GM23338 (cell line): ENCODE results near the gene INPP5A.

Source experiments
- CTCF ChIP-seq, 2 experiments: fragments of 200-600 bp in 1 of 2; sonication (generic) in 1 of 2; conservative IDR thresholded peaks; 2 replicates each; pipeline versions ENCODE4 v1.5.1 to v1.6.1; 2016 to 2017; ENCODE audit warnings: antibody characterized with exemption in 2 of 2, low read depth in 2 of 2, mild to moderate bottlenecking in 2 of 2, moderate library complexity in 1 of 2
- EZH2 ChIP-seq: fragments of 200-600 bp; sonication (generic); IDR thresholded peaks from one replicate; pipeline ENCODE4 v1.8.0; 2017; ENCODE audit warnings: antibody characterized with exemption, mild to moderate bottlenecking, low read depth; ENCODE audit not compliant: unreplicated experiment
- POLR2AphosphoS5 ChIP-seq: IDR thresholded peaks from 2 replicates; pipeline ENCODE4 v1.6.1; 2016; ENCODE audit warnings: antibody characterized with exemption, low read depth
- REST ChIP-seq: IDR thresholded peaks from one replicate; pipeline ENCODE4 v1.6.1; 2018; ENCODE audit warnings: antibody characterized with exemption; ENCODE audit not compliant: unreplicated experiment

GRCh38 chr10:132580617-132581016 is 43.0 kb downstream of the INPP5A start:
- no peak for TF ChIP-seq EZH2
- TF ChIP-seq CTCF (conservative IDR thresholded peaks at IDR 0.05; ENCODE audit: low read depth in 2 of 2), result no peak
- no peak for TF ChIP-seq POLR2AphosphoS5
- no peak for TF ChIP-seq REST
